Stimulated activated CD4-positive, alpha-beta T cell treated with anti-CD3 and anti-CD28 coated beads, Interleukin-2, amount 100 ng/mL, for 48 hours (primary cell): ENCODE results near the gene APBB2.

Experiments
- DNase-seq, 2 donors: peaks; one replicate each; pipeline ENCODE4 v3.0.0-alpha.2; 2020

Gene APBB2

GRCh38 chr4:41132055-41132683 lies 82.2 kb downstream of the APBB2 start:
- DNase-seq, result no peak

- no peak for DNase-seq
Measured at GRCh38 chr4:41129936-41130440, 84.4 kb downstream of the APBB2 start.

- DNase-seq, result no peak
Measured at GRCh38 chr4:41129128-41129754, 85.1 kb downstream of the APBB2 start.

GRCh38 chr4:41125558-41126311 lies 88.6 kb downstream of the APBB2 start:
- DNase-seq, result no peak

- DNase-seq, result no peak
Measured at GRCh38 chr4:41124916-41125548, 89.3 kb downstream of the APBB2 start.

- DNase-seq, result no peak
Measured at GRCh38 chr4:41122775-41123174, 91.6 kb downstream of the APBB2 start.

GRCh38 chr4:41122309-41122708 lies 92.0 kb downstream of the APBB2 start:
- DNase-seq, result no peak

GRCh38 chr4:41121906-41122305 lies 92.4 kb downstream of the APBB2 start:
- DNase-seq, result no peak

- DNase-seq, result no peak
Measured at GRCh38 chr4:41120297-41121217, 93.8 kb downstream of the APBB2 start.

- no peak for DNase-seq
Measured at GRCh38 chr4:41119867-41120295, 94.5 kb downstream of the APBB2 start.

- DNase-seq, result no peak
Measured at GRCh38 chr4:41111791-41112190, 102.6 kb downstream of the APBB2 start.

GRCh38 chr4:41110050-41110449 lies 104.3 kb downstream of the APBB2 start:
- no peak for DNase-seq

- DNase-seq, result no peak
Measured at GRCh38 chr4:41108481-41108880, 105.9 kb downstream of the APBB2 start.

- no peak for DNase-seq
Measured at GRCh38 chr4:41106694-41107419, 107.5 kb downstream of the APBB2 start.

GRCh38 chr4:41106081-41106480 lies 108.3 kb downstream of the APBB2 start:
- no peak for DNase-seq

GRCh38 chr4:41104155-41104554 lies 110.2 kb downstream of the APBB2 start:
- DNase-seq, result no peak

- DNase-seq, result no peak
Measured at GRCh38 chr4:41103657-41104056, 110.7 kb downstream of the APBB2 start.

GRCh38 chr4:41102414-41103092 lies 111.8 kb downstream of the APBB2 start:
- no peak for DNase-seq

GRCh38 chr4:41098093-41099048 lies 116.0 kb downstream of the APBB2 start:
- no peak for DNase-seq

- DNase-seq, result no peak
Measured at GRCh38 chr4:41095973-41096372, 118.4 kb downstream of the APBB2 start.
